GM23248 (cell line): ENCODE data around the gene SYT1. TPM values are rescaled to one million over a fixed set of nuclear protein-coding genes. Genes with fewer than 3 reads are reported as not detected.
"Not testable (repeated sequence)": the region's sequence is repeated elsewhere in the genome, so short reads cannot be mapped to it uniquely, and the experiment has no call there.

Experiments
- DNase-seq: peaks from one replicate; pipeline ENCODE4 v3.0.0-alpha.2; 2015
- H2AFZ ChIP-seq: fragments of 200-600 bp; sonication (generic); 2 replicates; pipeline ENCODE4 v1.6.1; 2016; ENCODE audit warnings: antibody characterized with exemption
- H3F3A ChIP-seq: fragments of 200-600 bp; sonication (generic); 2 replicates; pipeline ENCODE4 v1.6.1; 2016; ENCODE audit warnings: mild to moderate bottlenecking, antibody characterized with exemption, mixed run types; ENCODE audit not compliant: insufficient read depth
- H3K27ac ChIP-seq: fragments of 200-600 bp; sonication (generic); 2 replicates; pipeline ENCODE4 v1.5.1; 2016; ENCODE audit warnings: mild to moderate bottlenecking
- H3K27me3 ChIP-seq: fragments of 200-600 bp; sonication (generic); replicated peaks from 2 replicates; pipeline ENCODE4 v1.6.1; 2016; ENCODE audit warnings: mild to moderate bottlenecking; ENCODE audit not compliant: insufficient read depth
- H3K36me3 ChIP-seq: fragments of 200-600 bp; sonication (generic); 2 replicates; pipeline ENCODE4 v1.6.1; 2016; ENCODE audit warnings: low read depth, mild to moderate bottlenecking
- H3K4me1 ChIP-seq: fragments of 200-600 bp; sonication (generic); 2 replicates; pipeline ENCODE4 v1.6.1; 2016; ENCODE audit warnings: mild to moderate bottlenecking; ENCODE audit not compliant: insufficient read depth
- H3K4me2 ChIP-seq: fragments of 200-600 bp; sonication (generic); one replicate; pipeline ENCODE4 v1.6.1; 2016; ENCODE audit warnings: mild to moderate bottlenecking; ENCODE audit not compliant: unreplicated experiment
- H3K4me3 ChIP-seq: fragments of 200-600 bp; sonication (generic); 2 replicates; pipeline ENCODE4 v1.5.1; 2016; ENCODE audit warnings: mild to moderate bottlenecking
- H3K79me2 ChIP-seq: fragments of 200-600 bp; sonication (generic); 2 replicates; pipeline ENCODE4 v1.6.1; 2016; ENCODE audit warnings: mild to moderate bottlenecking; ENCODE audit not compliant: insufficient read depth
- H3K9ac ChIP-seq: fragments of 200-600 bp; sonication (generic); 2 replicates; pipeline ENCODE4 v1.6.1; 2016; ENCODE audit warnings: mild to moderate bottlenecking
- H3K9me2 ChIP-seq: fragments of 200-600 bp; sonication (generic); 2 replicates; pipeline ENCODE4 v1.6.1; 2016; ENCODE audit warnings: mixed run types, mild to moderate bottlenecking, moderate library complexity; ENCODE audit not compliant: insufficient read depth
- H3K9me3 ChIP-seq: fragments of 200-600 bp; sonication (generic); one replicate; pipeline ENCODE4 v1.6.1; 2017; ENCODE audit warnings: low read depth
- H4K20me1 ChIP-seq: fragments of 200-600 bp; sonication (generic); 2 replicates; pipeline ENCODE4 v1.6.0; 2016; ENCODE audit not compliant: insufficient read depth
- EZH2 ChIP-seq: fragments of 200-600 bp; sonication (generic); IDR thresholded peaks from 2 replicates; pipeline ENCODE4 v1.6.1; 2018; ENCODE audit warnings: antibody characterized with exemption, mild to moderate bottlenecking; ENCODE audit not compliant: insufficient read depth, poor library complexity, severe bottlenecking
- EZH2phosphoT487 ChIP-seq: fragments of 200-600 bp; sonication (generic); IDR thresholded peaks from 2 replicates; pipeline ENCODE4 v1.6.1; 2018; ENCODE audit warnings: antibody characterized with exemption, moderate library complexity, mild to moderate bottlenecking, low read depth; ENCODE audit not compliant: insufficient read depth
- WGBS, 2 experiments: methylation state at CpG; one replicate each; pipeline ENCODE4 v1.1.6; 2015 to 2017; ENCODE audit warnings: low lambda C conversion rate in 2 of 2, low coverage in 1 of 2; ENCODE audit errors: missing lambda C conversion rate in 2 of 2; 5-methylcytosine and 5-hydroxymethylcytosine counted together
- in situ Hi-C: fragments of 300-500 bp; cut with MboI; formaldehyde crosslinking; loops from 2 replicates; pipeline ENCODE4 v1.15.0; 2020
- polyA plus RNA-seq: library from polyadenylated mRNA; unstranded; fragments of >200 nt; fragmentation: Nextera tagmentation; extraction: Ambion mirVana; gene quantifications from 2 replicates; pipeline ENCODE4 v1.2.1, GENCODE V29; 2016
- total RNA-seq: library from RNA; depleted of rRNA; stranded (reverse); fragments of >200 nt; shearing (Covaris generic); gene quantifications from 2 replicates; pipeline ENCODE4 v1.2.3, GENCODE V29; 2014

Gene SYT1
- total and polyA plus RNA-seq, 2 experiments from 2014 or later, result 1.7 to 2.4 TPM

- in situ Hi-C loops, result loop anchor here (10.0 to 25.0 kb wide), 3 partner anchors 111 to 839 kb away; no protein-coding TSS in a partner anchor
- Histone ChIP-seq H3F3A (peaks cover 64% of the 10 kb centered on the region), H2AFZ (no peak overlapping the region), H3K4me3 (peak overlapping the region; percentile 8; the same call in 1 of the 2 replicates), H3K4me1 (peaks cover 73% of the 10 kb centered on the region), H3K9me3 (no peaks in the 10 kb centered on the region), H3K27ac (peak overlapping the region; percentile 92), H3K79me2 (no peaks in the 10 kb centered on the region), H3K36me3 (no peaks in the 10 kb centered on the region), H3K9me2 (0 out of 2 replicates have a peak, but pooled peaks cover 7% of the 10 kb centered on the region), H4K20me1 (no peaks in the 10 kb centered on the region), H3K4me2 (peak overlapping the region; percentile 56), H3K9ac (peak overlapping the region; percentile 59), H3K27me3 (no peaks in the 10 kb centered on the region)
- WGBS, 2 experiments, result 78 to 80% methylated on average over 3 of the region's 3 CpGs
- peak; percentile 17 for DNase-seq
- TF ChIP-seq EZH2 (no peak), EZH2phosphoT487 (no peak)
Observed at GRCh38 chr12:79423560-79423959, 559.0 kb downstream of the SYT1 start.

GRCh38 chr12:79424109-79424721 lies 559.6 kb downstream of the SYT1 start:
- no peaks in the 10 kb centered on the region for H3K36me3 ChIP-seq
- peak overlapping the region; percentile 25; the same call in 1 of the 2 replicates for H3K4me3 ChIP-seq
- H2AFZ ChIP-seq, result no peak overlapping the region
- no peaks in the 10 kb centered on the region for H4K20me1 ChIP-seq
- 0 out of 2 replicates have a peak, but pooled peaks have one; percentile 24 for TF ChIP-seq EZH2phosphoT487
- TF ChIP-seq EZH2, result no peak
- peak; percentile 97 for DNase-seq
- peaks cover 70% of the 10 kb centered on the region for H3K4me1 ChIP-seq
- H3K9me2 ChIP-seq, result 0 out of 2 replicates have a peak, but pooled peaks cover 7% of the 10 kb centered on the region
- WGBS, 2 experiments, result 10 to 18% methylated on average over 2 of the region's 2 CpGs
- H3K27me3 ChIP-seq, result no peaks in the 10 kb centered on the region
- H3K79me2 ChIP-seq, result no peaks in the 10 kb centered on the region
- peaks cover 64% of the 10 kb centered on the region for H3F3A ChIP-seq
- in situ Hi-C loops, result loop anchor here (10.0 to 25.0 kb wide), 3 partner anchors 111 to 838 kb away; no protein-coding TSS in a partner anchor
- H3K4me2 ChIP-seq, result peak overlapping the region; percentile 73
- no peaks in the 10 kb centered on the region for H3K9me3 ChIP-seq
- H3K9ac ChIP-seq, result peak overlapping the region; percentile 67
- peak overlapping the region; percentile 92 for H3K27ac ChIP-seq

DNA sequence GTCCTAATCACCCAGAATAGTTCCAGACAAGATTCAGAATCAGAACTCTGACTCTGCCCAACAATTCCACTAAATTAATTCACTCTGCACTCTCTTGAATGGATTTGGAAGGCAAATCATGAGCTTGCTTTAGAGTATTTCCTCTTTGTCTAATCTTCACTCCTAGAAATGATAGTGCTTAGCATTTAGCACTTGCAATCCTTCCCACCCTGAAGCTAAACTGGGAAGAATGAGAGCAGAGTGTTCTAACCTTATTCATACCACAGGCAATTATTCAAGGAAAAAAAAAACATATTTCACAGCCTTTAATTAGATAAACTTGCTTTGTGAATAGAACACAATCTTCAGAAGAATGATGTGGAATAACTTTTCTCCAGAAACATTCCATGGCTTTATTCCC lies 561.5 kb downstream of the SYT1 start:
- Histone ChIP-seq H3K9ac (no peak overlapping the region), H3K4me1 (peaks cover 51% of the 10 kb centered on the region), H3K36me3 (no peaks in the 10 kb centered on the region), H3K9me2 (0 out of 2 replicates have a peak, but pooled peaks cover 7% of the 10 kb centered on the region), H2AFZ (0 out of 2 replicates have a peak overlapping the region, but pooled peaks have one; percentile 24), H4K20me1 (no peaks in the 10 kb centered on the region), H3K9me3 (no peaks in the 10 kb centered on the region), H3K79me2 (no peaks in the 10 kb centered on the region), H3K4me2 (no peak overlapping the region), H3K4me3 (no peak overlapping the region), H3F3A (peaks cover 49% of the 10 kb centered on the region), H3K27ac (peak overlapping the region; percentile 92), H3K27me3 (no peaks in the 10 kb centered on the region)
- DNase-seq, result peak; percentile 16
- no peak for TF ChIP-seq EZH2phosphoT487
- in situ Hi-C loops, result loop anchor here (10.0 kb wide), 1 partner anchor 109 kb away; no protein-coding TSS in a partner anchor

- H3K27ac ChIP-seq, H3K4me3 ChIP-seq, H2AFZ ChIP-seq, H3K4me2 ChIP-seq, DNase-seq, H3K9ac ChIP-seq, H3K36me3 ChIP-seq, H3K79me2 ChIP-seq, H3K9me2 ChIP-seq, H4K20me1 ChIP-seq, H3K9me3 ChIP-seq, H3K27me3 ChIP-seq: not testable (repeated sequence)
- in situ Hi-C loops, result loop anchor here (10.0 kb wide), 1 partner anchor 108 kb away; no protein-coding TSS in a partner anchor
- H3K4me1 ChIP-seq, result peaks cover 45% of the 10 kb centered on the region
- H3F3A ChIP-seq, result peaks cover 43% of the 10 kb centered on the region
- 61 to 67% methylated on average over 3 of the region's 3 CpGs for WGBS, 2 experiments
Observed at GRCh38 chr12:79426744-79427143, 562.2 kb downstream of the SYT1 start.
